Forelimb muscle (tissue), 1 donor: Measurements from ENCODE around the gene PLET1. TPM values are rescaled to one million over a fixed set of nuclear protein-coding genes. Genes with fewer than 3 reads are reported as not detected.

ENCODE experiments used
- DNase-seq: peaks from one replicate; pipeline ENCODE4 v3.0.0-alpha.2; 2013; ENCODE audit warnings: low read depth
- polyA plus RNA-seq: library from polyadenylated mRNA; unstranded; fragments of 120-200 nt; gene quantifications from one replicate; pipeline ENCODE4 v1.2.1, GENCODE V29; 2013; ENCODE audit not compliant: insufficient read length

The PLET1 gene
- polyA plus RNA-seq, 1 donor = not detected

GRCh38 chr11:112241486-112241885 lies 19.2 kb downstream of the PLET1 start:
- DNase-seq = no peak

DNA sequence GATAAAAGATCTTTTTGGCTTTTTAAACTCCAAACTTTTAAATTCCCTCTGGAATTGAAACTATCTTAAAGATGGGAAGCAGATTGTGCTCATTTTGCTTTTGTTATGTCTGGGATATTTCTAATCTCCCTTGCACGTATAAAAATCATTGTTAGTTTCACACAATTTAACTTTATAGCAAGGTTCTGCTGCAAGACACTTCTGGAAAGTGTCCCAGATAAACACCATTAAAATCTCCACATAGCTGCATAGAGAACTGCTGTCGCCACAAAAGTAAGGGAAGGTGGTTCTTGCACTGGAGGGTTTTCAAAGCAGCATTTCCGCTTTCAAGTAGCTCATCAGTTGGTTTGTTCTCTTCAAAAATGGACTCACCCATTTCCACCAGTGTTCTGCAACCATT lies 22.6 kb downstream of the PLET1 start:
- no peak for DNase-seq

DNA sequence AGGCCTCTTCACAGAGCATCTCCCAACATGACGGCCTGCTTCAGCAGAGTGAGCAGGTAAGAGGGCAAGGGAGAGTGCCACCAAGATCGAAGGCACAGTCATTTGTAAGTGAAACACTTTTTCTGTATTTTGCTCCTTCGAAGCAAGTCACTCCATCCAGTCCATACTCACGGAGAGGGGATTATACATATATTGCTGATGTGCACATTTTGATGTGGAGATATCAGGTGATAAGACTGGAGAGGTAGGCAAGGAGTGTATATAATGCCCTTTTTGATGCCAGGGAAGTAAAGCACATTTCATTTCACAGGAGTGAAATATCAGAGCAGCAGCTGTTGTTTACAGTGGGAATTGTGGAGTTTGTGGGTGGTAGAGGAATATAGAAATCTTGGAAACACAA lies 23.2 kb downstream of the PLET1 start:
- DNase-seq = no peak

GRCh38 chr11:112235750-112236390 lies 24.8 kb downstream of the PLET1 start:
- no peak for DNase-seq

- DNase-seq = no peak
Measured at GRCh38 chr11:112231952-112232351, 28.7 kb downstream of the PLET1 start.

- DNase-seq = no peak
Measured at GRCh38 chr11:112229746-112230433, 30.8 kb downstream of the PLET1 start.

GRCh38 chr11:112229159-112229558 lies 31.5 kb downstream of the PLET1 start:
- DNase-seq = no peak

- DNase-seq = no peak
Measured at GRCh38 chr11:112228706-112229105, 32.0 kb downstream of the PLET1 start.

DNA sequence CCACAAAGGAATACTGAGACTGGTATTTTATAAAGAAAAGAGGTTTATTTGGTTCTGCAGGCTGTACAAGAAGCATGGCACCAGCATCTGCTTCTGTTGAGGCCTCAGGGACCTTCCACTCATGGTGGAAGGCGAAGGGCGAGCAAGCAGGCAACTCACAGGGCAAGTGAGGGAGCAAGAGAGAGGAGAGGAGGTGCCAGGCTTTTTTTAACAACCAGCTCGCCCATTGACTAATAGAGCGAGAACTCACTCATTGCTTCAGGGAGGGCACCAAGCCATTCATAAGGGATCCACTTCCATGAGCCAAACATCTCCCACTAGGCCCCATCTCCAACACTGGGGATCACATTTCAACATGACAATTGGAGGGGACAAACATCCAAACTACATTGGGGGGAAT lies 33.2 kb downstream of the PLET1 start:
- DNase-seq = no peak

- DNase-seq = peak; percentile 14
Measured at GRCh38 chr11:112226831-112227401, 33.7 kb downstream of the PLET1 start.

GRCh38 chr11:112226062-112226830 lies 34.4 kb downstream of the PLET1 start, which contains the start of gene PTS:
PTS (plus strand) TSS chr11:112226428; CDS start chr11:112226444, 16 bp downstream.
- peak; percentile 77 for DNase-seq

DNA sequence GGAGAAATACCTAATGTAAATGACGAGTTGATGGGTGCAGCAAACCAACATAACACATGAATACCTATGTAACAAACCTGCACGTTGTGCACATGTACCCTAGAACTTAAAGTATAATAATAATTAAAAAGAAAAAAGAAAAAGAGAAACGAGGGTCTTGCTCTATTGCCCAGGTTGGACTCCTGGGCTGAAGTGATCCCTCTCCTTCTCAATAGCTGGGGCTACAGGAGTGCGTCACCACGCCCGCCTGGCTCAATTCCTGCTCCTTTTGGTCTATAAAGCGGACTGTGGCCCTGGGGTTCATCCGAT lies 35.0 kb downstream of the PLET1 start:
- no peak for DNase-seq

GRCh38 chr11:112223754-112224532 lies 36.7 kb downstream of the PLET1 start:
- DNase-seq = no peak

GRCh38 chr11:112223121-112223520 lies 37.5 kb downstream of the PLET1 start:
- DNase-seq = no peak

DNA sequence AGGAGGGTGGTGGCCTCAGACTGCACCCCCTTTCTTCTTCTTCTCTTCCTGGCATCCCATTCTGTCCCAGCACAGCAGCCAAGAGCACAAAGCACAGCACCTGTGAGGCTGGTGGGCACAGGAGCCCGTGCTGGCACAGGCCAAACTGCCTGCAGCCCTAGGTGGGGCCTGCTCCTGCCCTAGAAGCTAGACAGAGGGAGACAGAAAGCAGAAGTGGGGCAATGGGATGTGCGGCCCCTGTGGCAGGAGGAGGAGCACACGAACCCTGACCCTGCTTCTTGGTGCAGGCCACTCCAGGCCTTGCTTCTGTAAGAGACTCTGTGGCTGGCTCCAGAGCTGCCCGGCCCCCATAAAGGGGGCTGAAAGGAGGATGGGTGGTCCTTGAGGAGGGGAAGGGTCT lies 38.4 kb downstream of the PLET1 start:
- DNase-seq = no peak

DNA sequence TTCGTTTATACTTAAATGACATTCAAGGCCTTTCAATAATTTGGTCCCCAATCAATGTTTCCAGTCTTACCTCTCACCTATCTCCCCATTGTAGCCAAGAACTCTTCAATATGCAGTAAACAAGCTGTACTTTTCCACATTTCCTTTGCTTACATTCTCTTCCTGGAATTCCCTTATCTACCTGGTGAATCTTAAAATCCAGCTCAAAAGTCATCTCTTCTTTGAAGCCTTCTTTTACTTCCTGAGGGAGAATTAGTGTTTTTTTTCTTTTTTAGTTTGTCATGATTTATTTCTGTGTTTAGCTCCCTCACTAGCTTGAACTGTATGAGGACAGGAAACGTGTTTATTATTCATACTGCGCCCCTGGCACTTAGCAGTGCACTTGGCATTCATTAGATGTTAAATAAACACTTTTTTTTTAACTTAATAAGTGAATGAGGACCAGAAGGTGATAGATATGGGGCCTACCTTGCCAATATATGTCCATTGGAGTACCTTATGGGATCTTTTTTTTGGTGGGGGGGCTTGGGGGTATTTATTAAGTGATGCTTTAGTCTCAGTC lies 39.3 kb downstream of the PLET1 start:
- DNase-seq = no peak

DNA sequence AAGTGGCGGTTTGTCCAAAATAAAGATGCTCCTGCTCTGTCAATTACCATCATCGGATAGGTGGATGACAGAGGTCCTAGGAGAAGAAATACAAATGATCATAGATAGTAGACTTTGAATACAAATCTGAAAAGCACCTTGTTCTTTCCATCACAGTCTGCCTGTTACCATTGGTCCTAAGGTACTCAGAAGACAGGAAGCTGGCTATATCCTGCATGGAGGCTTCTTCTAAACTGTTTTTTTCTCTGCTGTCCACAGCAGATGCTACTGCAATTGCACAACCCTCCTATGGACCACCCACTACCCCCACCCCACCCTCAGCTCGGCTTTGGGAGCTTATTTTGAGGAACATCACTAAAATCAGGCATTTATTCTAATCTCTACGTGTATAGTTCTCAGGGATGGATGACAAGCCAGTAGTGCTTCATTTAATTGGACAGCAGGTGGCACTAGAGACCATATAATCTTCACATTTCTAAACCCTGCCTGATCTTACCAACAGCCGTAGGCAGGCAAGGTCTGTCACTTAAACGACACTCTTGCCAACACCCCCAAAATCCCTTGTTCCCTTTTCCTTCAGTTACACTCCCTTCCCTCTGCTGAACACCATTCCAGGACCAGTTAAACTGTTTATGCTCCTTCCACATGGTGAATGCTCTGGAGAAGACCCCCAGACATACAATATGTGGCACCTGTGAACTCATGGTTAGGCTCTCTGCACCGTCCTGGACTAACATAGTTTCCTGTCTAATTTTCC lies 41.0 kb downstream of the PLET1 start:
- DNase-seq = peak; percentile 67

DNA sequence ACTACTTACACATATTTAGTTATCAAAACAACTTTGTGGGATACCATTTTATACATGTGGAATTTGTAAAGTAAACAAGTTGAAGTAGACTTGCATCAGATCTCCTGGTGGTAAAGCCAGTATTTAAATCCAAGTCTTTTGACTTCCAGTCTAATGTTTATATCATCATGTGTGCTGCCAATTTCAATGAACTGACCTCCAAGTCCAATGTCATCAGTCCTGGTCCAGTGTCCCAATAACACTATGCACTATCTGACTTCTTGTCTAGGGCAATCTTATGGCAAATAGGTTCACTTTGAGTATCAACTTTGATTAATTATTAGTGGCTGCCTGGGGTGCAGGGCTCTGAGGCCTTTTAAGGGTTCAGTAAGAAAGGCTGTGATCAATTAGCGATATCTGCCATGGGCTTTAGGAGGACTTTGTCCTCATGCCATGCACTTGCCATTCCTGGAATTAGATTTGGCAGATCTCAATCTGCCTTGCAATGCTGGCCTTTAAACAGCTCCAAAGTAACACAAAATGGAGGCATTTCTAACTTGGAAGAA lies 44.0 kb downstream of the PLET1 start:
- no peak for DNase-seq

- DNase-seq = no peak
Measured at GRCh38 chr11:112215621-112216020, 45.0 kb downstream of the PLET1 start.

DNA sequence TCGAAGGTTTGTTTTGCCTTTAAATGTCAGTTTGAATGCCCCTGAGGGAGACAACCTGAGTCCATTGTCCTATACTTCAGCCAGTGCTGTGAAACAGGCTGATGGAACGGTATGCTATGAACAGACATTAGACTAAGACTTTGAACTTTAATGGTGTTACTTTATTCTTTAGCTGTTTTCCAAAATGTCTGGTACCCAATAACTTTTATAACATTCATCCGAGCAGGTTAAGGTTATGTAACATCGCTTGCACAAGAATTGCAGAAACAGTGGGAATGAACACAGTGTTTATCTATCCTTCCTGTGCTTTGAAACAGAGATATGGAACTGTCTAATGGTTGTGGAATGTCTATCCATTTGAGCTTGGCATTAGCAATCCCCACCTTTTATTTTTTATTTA lies 46.9 kb downstream of the PLET1 start:
- DNase-seq = no peak
